Stimulated activated CD4-positive, alpha-beta T cell treated with anti-CD3 and anti-CD28 coated beads, TNF-alpha, amount 100 ng/mL, for 24 hours (primary cell): ENCODE measurements around the gene CDH24.
"Not testable (repeated sequence)": the region's sequence is repeated elsewhere in the genome, so short reads cannot be mapped to it uniquely, and the experiment has no call there.

ENCODE experiments used
- DNase-seq, 3 experiments: peaks; one replicate each; pipeline ENCODE4 v3.0.0-alpha.2; 2020; ENCODE audit warnings: low read depth in 3 of 3

CDH24 gene

GRCh38 chr14:23021434-23021833 lies 35.9 kb downstream of the CDH24 start:
- DNase-seq = no peak

- no peak for DNase-seq
Measured at GRCh38 chr14:23020143-23021128, 36.9 kb downstream of the CDH24 start.

- DNase-seq = no peak
Measured at GRCh38 chr14:23018107-23018506, 39.2 kb downstream of the CDH24 start.

- DNase-seq = no peak
Measured at GRCh38 chr14:23017091-23017490, 40.2 kb downstream of the CDH24 start.

GRCh38 chr14:23015618-23016017 lies 41.7 kb downstream of the CDH24 start:
- no peak for DNase-seq

- DNase-seq = not testable (repeated sequence)
Measured at GRCh38 chr14:23013749-23014054, 43.6 kb downstream of the CDH24 start.

GRCh38 chr14:23013054-23013748 lies 44.1 kb downstream of the CDH24 start:
- no peak for DNase-seq

- DNase-seq = peak; percentile 61 to 83 (median 64)
Measured at GRCh38 chr14:23009939-23010726, 47.2 kb downstream of the CDH24 start, which contains the start of gene C14orf93. C14orf93 (minus strand) TSS chr14:23010143; CDS start chr14:22999023, 11,120 bp downstream.

GRCh38 chr14:23009483-23009938 lies 47.8 kb downstream of the CDH24 start:
- no peak for DNase-seq

GRCh38 chr14:23008831-23009230 lies 48.5 kb downstream of the CDH24 start:
- DNase-seq = no peak

- peak; percentile 92 to 96 (median 95) for DNase-seq
Measured at GRCh38 chr14:23006544-23007419, 50.5 kb downstream of the CDH24 start.

- no peak for DNase-seq
Measured at GRCh38 chr14:23006188-23006534, 51.2 kb downstream of the CDH24 start.

GRCh38 chr14:23005451-23006187 lies 51.7 kb downstream of the CDH24 start:
- DNase-seq = no peak

- DNase-seq = not testable (repeated sequence)
Measured at GRCh38 chr14:23004274-23004673, 53.0 kb downstream of the CDH24 start.

- no peak for DNase-seq
Measured at GRCh38 chr14:23002592-23002991, 54.7 kb downstream of the CDH24 start.

- DNase-seq = no peak
Measured at GRCh38 chr14:23000860-23001259, 56.5 kb downstream of the CDH24 start.

GRCh38 chr14:22998329-22999012 lies 58.8 kb downstream of the CDH24 start:
- no peak for DNase-seq

- DNase-seq = no peak
Measured at GRCh38 chr14:22997676-22998323, 59.5 kb downstream of the CDH24 start.
